Measurements from ENCODE around the gene PNPLA1.

The PNPLA1 gene

GRCh38 chr6:36269834-36270705 lies at the start of gene PNPLA1:
Gene PNPLA1, plus strand, starts transcription at chr6:36270060. Its CDS starts 400 bp downstream, at chr6:36270460.
- H3K79me2 ChIP-seq (ENCODE audit: insufficient read depth, low read length), result no peaks in the 10 kb centered on the region
- no peaks in the 10 kb centered on the region for H3K36me3 ChIP-seq (ENCODE audit: insufficient read depth, low read length)
- TF ChIP-seq CTCF (IDR thresholded peaks at IDR 0.05; ENCODE audit: low read length) (no peak), EZH2 (IDR thresholded peaks at IDR 0.05; ENCODE audit: borderline replicate concordance, low read length) (no peak)
- no peaks in the 10 kb centered on the region for H3F3A ChIP-seq (ENCODE audit: insufficient read depth, low read length)
- H3K27ac ChIP-seq (ENCODE audit: low read depth, low read length, poor library complexity, severe bottlenecking), result no peak within 1 kb of the TSS
- H3K27me3 ChIP-seq (ENCODE audit: insufficient read depth, low read length), result no peaks in the 10 kb centered on the region; the same call in 1 of the 2 replicates
- H4K20me1 ChIP-seq (ENCODE audit: insufficient read depth, low read length), result no peaks in the 10 kb centered on the region
- H3K9me3 ChIP-seq (ENCODE audit: low read length), result no peaks in the 10 kb centered on the region
- H3K9ac ChIP-seq (ENCODE audit: low read length), result no peak within 1 kb of the TSS
- H3K4me3 ChIP-seq (ENCODE audit: low read depth, low read length, poor library complexity, severe bottlenecking), result no peak within 1 kb of the TSS
- no peaks in the 10 kb centered on the region for H3K9me2 ChIP-seq (ENCODE audit: low read depth, low read length)
- no peak within 1 kb of the TSS for H3K4me2 ChIP-seq (ENCODE audit: low read length)
- no peaks in the 10 kb centered on the region for H3K4me1 ChIP-seq (ENCODE audit: insufficient read depth, low read length, severe bottlenecking)
- no peak within 1 kb of the TSS for H2AFZ ChIP-seq (ENCODE audit: low read length)

GRCh38 chr6:36220226-36220625 lies 49.6 kb upstream of the PNPLA1 start:
- TF ChIP-seq EZH2 (IDR thresholded peaks at IDR 0.05; ENCODE audit: borderline replicate concordance, low read length) (no peak), CTCF (IDR thresholded peaks at IDR 0.05; ENCODE audit: low read length) (no peak)
- no peak overlapping the region for H3K27ac ChIP-seq (ENCODE audit: low read depth, low read length, poor library complexity, severe bottlenecking)
- H3K9me3 ChIP-seq (ENCODE audit: low read length), result no peaks in the 10 kb centered on the region
- H3K9ac ChIP-seq (ENCODE audit: low read length), result no peak overlapping the region
- no peak overlapping the region for H3K4me3 ChIP-seq (ENCODE audit: low read depth, low read length, poor library complexity, severe bottlenecking)
- no peaks in the 10 kb centered on the region for H4K20me1 ChIP-seq (ENCODE audit: insufficient read depth, low read length)
- H2AFZ ChIP-seq (ENCODE audit: low read length), result no peak overlapping the region
- no peaks in the 10 kb centered on the region for H3K79me2 ChIP-seq (ENCODE audit: insufficient read depth, low read length)
- H3K4me1 ChIP-seq (ENCODE audit: insufficient read depth, low read length, severe bottlenecking), result no peaks in the 10 kb centered on the region
- H3K27me3 ChIP-seq (ENCODE audit: insufficient read depth, low read length), result no peaks in the 10 kb centered on the region
- H3F3A ChIP-seq (ENCODE audit: insufficient read depth, low read length), result no peaks in the 10 kb centered on the region
- H3K9me2 ChIP-seq (ENCODE audit: low read depth, low read length), result no peaks in the 10 kb centered on the region
- H3K4me2 ChIP-seq (ENCODE audit: low read length), result no peak overlapping the region
- peaks cover 57% of the 10 kb centered on the region for H3K36me3 ChIP-seq (ENCODE audit: insufficient read depth, low read length)

GRCh38 chr6:36221674-36222073 lies 48.2 kb upstream of the PNPLA1 start:
- Histone ChIP-seq H3K36me3 (ENCODE audit: insufficient read depth, low read length) (peaks cover 46% of the 10 kb centered on the region), H3K9ac (ENCODE audit: low read length) (no peak overlapping the region), H3K4me3 (ENCODE audit: low read depth, low read length, poor library complexity, severe bottlenecking) (no peak overlapping the region), H3K27ac (ENCODE audit: low read depth, low read length, poor library complexity, severe bottlenecking) (no peak overlapping the region), H3F3A (ENCODE audit: insufficient read depth, low read length) (no peaks in the 10 kb centered on the region), H3K4me1 (ENCODE audit: insufficient read depth, low read length, severe bottlenecking) (no peaks in the 10 kb centered on the region), H4K20me1 (ENCODE audit: insufficient read depth, low read length) (no peaks in the 10 kb centered on the region), H3K4me2 (ENCODE audit: low read length) (no peak overlapping the region), H2AFZ (ENCODE audit: low read length) (no peak overlapping the region), H3K27me3 (ENCODE audit: insufficient read depth, low read length) (no peaks in the 10 kb centered on the region), H3K79me2 (ENCODE audit: insufficient read depth, low read length) (no peaks in the 10 kb centered on the region), H3K9me3 (ENCODE audit: low read length) (no peaks in the 10 kb centered on the region), H3K9me2 (ENCODE audit: low read depth, low read length) (no peaks in the 10 kb centered on the region)
- TF ChIP-seq EZH2 (IDR thresholded peaks at IDR 0.05; ENCODE audit: borderline replicate concordance, low read length) (no peak), CTCF (IDR thresholded peaks at IDR 0.05; ENCODE audit: low read length) (no peak)

All from OCI-LY1 (cell line).